Neutrophil (primary cell): ENCODE results near the gene AGAP1.

Experiments
- H3K27ac ChIP-seq: fragments of 200-600 bp; sonication (generic); 2 replicates; pipeline ENCODE4 v1.5.1; 2016; ENCODE audit warnings: mild to moderate bottlenecking, moderate library complexity
- H3K27me3 ChIP-seq: fragments of 200-600 bp; sonication (generic); 2 replicates; pipeline ENCODE4 v1.6.0; 2016; ENCODE audit warnings: mild to moderate bottlenecking
- H3K36me3 ChIP-seq: fragments of 200-600 bp; sonication (generic); 2 replicates; pipeline ENCODE4 v1.5.1; 2017
- H3K4me1 ChIP-seq, 2 experiments: fragments of 200-600 bp in 1 of 2; sonication (generic) in 1 of 2; 1 replicate in 1 of 2; 2 replicates in 1 of 2; pipeline versions ENCODE4 v1.5.1 to v1.6.1; 2013 to 2016; ENCODE audit warnings: low read depth in 1 of 2, low read length in 1 of 2, mild to moderate bottlenecking in 1 of 2, moderate library complexity in 1 of 2; ENCODE audit not compliant: control insufficient read depth in 1 of 2, insufficient read depth in 1 of 2
- H3K4me3 ChIP-seq, 2 experiments: fragments of 200-600 bp in 1 of 2; sonication (generic) in 1 of 2; 1 replicate in 1 of 2; 2 replicates in 1 of 2; pipeline ENCODE4 v1.5.1; 2013 to 2016; ENCODE audit warnings: low read depth in 1 of 2, low read length in 1 of 2, mild to moderate bottlenecking in 1 of 2, moderate library complexity in 1 of 2
- H3K9me3 ChIP-seq: fragments of 200-600 bp; sonication (generic); 2 replicates; pipeline ENCODE4 v1.5.1; 2016
- TF ChIP-seq, protein P1 (sequence below): fragments of 200-600 bp; sonication (generic); IDR thresholded peaks from 2 replicates; pipeline ENCODE4 v1.5.1; 2016; ENCODE audit warnings: antibody characterized with exemption

AGAP1 gene

DNA sequence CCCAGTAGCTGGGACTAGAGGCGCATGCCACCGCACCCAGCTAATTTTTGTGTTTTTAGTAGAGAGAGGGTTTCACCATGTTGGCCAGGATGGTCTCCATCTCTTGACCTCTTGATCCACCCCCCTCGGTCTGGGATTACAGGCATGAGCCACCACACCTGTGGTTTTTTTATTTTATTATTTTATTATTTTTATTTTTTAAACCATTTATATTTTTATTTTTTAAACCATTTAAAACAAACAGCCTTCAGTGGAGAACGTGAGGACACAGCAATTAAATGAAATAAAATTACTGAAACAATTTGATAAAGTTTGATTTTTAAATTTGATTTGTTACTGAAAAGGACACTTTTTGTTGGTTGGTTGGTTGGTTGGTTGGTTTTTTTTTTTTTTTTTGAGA, 181.0 kb downstream of the AGAP1 start:
- Histone ChIP-seq H3K27me3 (peaks cover 72% of the 10 kb centered on the region), H3K9me3 (no peaks in the 10 kb centered on the region), H3K27ac (no peak overlapping the region), H3K4me3 (no peak overlapping the region), H3K4me1 (no peaks in the 10 kb centered on the region), H3K36me3 (no peaks in the 10 kb centered on the region)
- TF ChIP-seq, protein P1, sequence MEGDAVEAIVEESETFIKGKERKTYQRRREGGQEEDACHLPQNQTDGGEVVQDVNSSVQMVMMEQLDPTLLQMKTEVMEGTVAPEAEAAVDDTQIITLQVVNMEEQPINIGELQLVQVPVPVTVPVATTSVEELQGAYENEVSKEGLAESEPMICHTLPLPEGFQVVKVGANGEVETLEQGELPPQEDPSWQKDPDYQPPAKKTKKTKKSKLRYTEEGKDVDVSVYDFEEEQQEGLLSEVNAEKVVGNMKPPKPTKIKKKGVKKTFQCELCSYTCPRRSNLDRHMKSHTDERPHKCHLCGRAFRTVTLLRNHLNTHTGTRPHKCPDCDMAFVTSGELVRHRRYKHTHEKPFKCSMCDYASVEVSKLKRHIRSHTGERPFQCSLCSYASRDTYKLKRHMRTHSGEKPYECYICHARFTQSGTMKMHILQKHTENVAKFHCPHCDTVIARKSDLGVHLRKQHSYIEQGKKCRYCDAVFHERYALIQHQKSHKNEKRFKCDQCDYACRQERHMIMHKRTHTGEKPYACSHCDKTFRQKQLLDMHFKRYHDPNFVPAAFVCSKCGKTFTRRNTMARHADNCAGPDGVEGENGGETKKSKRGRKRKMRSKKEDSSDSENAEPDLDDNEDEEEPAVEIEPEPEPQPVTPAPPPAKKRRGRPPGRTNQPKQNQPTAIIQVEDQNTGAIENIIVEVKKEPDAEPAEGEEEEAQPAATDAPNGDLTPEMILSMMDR, result no peak

DNA sequence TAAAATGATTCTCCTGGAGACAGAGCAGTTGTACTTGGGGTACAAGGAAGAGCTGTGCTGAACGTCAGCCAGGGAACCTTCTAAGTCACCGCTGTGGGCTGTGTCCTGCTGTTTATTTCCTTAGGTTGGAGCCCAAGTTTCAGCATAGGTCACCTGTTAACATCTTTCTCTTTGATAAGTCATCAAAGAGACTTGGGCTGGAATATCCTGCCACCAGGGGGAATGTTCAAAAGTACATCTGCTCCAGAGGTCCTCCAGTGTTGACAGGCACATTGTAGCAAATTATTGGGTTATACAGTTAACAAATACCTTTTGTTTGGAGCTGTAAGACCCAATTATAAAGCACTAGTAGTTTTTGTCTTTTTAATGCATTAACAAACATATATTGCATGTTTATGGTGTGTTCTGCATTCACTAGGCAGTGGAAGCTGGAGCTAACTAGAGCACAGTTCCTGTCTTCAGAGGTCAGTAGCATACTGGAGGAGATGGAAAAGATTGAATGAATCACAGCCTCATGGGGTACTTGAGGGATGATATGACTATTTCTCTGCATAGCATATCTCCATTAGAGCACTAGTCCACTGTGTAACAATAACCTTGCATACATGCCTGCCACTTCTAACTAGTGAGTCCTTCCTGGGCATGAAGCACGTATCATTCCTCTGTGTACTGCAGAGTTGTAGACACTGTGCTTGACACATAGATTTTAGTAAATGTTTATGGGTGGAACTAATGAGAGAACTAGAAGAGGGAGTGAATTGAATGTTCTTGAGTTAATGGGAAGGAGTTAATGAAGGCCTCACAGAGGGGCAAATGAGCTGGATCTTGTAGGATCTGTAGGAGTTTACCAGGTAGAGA, 182.1 kb downstream of the AGAP1 start:
- Histone ChIP-seq H3K4me1 (no peaks in the 10 kb centered on the region), H3K36me3 (no peaks in the 10 kb centered on the region), H3K27me3 (peaks cover 61% of the 10 kb centered on the region), H3K27ac (no peak overlapping the region), H3K4me3 (no peak overlapping the region), H3K9me3 (no peaks in the 10 kb centered on the region)
- TF ChIP-seq, protein P1, result no peak

DNA sequence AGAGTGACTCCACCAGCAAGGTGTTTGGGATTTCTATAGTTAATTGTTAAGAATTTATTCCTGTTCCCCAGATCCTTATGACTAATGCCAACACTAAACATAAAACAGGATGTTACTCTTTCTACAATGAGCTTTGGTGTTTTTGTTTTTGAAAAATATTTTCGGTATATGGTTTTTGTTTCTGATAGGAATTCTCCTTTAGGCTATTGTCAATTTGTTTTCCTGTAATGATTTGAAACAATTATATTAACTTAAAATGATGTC, 182.6 kb downstream of the AGAP1 start:
- no peaks in the 10 kb centered on the region for H3K36me3 ChIP-seq

DNA sequence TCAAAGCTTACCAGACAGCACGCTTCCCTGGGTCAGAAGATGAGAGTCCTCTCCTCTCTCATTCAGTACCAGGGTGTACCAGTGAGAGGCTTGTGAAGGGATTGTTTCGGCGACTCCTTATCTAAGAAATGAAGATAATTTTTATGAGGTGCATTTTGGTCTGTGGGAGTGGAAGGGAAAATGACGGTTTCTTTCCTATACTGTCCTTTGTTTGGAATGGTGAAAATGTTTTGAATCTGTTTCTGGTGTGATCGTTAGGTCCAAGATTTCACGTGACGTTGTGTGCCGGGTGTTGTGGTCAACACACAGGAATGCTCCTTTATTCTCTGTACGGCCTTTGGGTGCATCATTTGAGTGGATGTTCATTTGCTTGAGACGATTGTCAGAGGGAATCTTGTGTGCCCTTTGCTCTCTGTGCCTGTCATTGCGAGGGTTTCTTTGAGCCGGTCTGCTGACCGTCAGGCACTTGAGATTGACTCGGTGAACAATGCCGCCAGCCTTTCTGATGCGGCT, 183.5 kb downstream of the AGAP1 start:
- no peak overlapping the region for H3K27ac ChIP-seq
- TF ChIP-seq, protein P1, result no peak
- no peaks in the 10 kb centered on the region for H3K4me1 ChIP-seq
- no peaks in the 10 kb centered on the region for H3K9me3 ChIP-seq
- peaks cover 47% of the 10 kb centered on the region for H3K27me3 ChIP-seq
- H3K36me3 ChIP-seq, result no peaks in the 10 kb centered on the region
- H3K4me3 ChIP-seq, result no peak overlapping the region

More for the DNA sequence above, 182.6 kb downstream of the AGAP1 start:
- H3K9me3 ChIP-seq, result no peaks in the 10 kb centered on the region
- TF ChIP-seq, protein P1, result no peak
- peaks cover 56% of the 10 kb centered on the region for H3K27me3 ChIP-seq
- no peak overlapping the region for H3K4me3 ChIP-seq
- no peak overlapping the region for H3K27ac ChIP-seq
- H3K4me1 ChIP-seq, result no peaks in the 10 kb centered on the region

DNA sequence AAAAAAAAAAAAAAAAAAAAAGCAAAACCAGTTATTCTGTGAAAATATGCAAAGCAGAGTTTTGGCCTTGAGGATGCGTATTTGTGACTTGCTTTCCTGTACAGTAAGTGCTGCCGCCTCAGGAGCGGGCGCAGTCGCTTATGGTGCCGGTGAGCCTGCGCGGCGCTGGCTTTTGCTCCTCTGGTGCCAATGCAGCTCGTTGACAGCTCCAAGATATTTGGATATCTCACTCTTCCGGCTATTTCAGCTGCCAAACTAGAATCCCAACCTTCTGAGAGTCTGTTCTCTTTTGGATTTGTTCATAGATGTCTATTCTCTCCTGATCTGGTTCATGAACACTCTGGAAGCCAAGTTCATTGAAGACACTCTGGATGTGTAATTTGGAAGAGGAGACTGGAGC, 184.1 kb downstream of the AGAP1 start:
- H3K4me3 ChIP-seq, result no peak overlapping the region
- TF ChIP-seq, protein P1, result no peak
- H3K4me1 ChIP-seq, result no peaks in the 10 kb centered on the region
- no peaks in the 10 kb centered on the region for H3K36me3 ChIP-seq
- no peaks in the 10 kb centered on the region for H3K9me3 ChIP-seq
- no peak overlapping the region for H3K27ac ChIP-seq
- H3K27me3 ChIP-seq, result peaks cover 41% of the 10 kb centered on the region
